HepG2 (cell line): Measurements from ENCODE around the gene DSTN. TPM values are rescaled to one million over a fixed set of nuclear protein-coding genes. Genes with fewer than 3 reads are reported as not detected.

Experiments
- BATF2 ChIP-seq: sonication (generic); formaldehyde crosslinking; IDR thresholded peaks from 2 replicates; pipeline ENCODE4 v1.8.0; 2022; ENCODE audit warnings: mild to moderate bottlenecking, missing genetic modification reagents, moderate library complexity
- CCDC6 ChIP-seq: sonication (generic); formaldehyde crosslinking; IDR thresholded peaks from 2 replicates; pipeline ENCODE4 v1.8.1; 2022; ENCODE audit warnings: mild to moderate bottlenecking, missing genetic modification reagents, moderate library complexity
- GABPB1 ChIP-seq: IDR thresholded peaks from 2 replicates; pipeline ENCODE4 v1.6.1; 2016; ENCODE audit warnings: mild to moderate bottlenecking, missing genetic modification reagents, moderate library complexity, missing compliant biosample characterization
- GFI1 ChIP-seq: sonication (generic); formaldehyde crosslinking; IDR thresholded peaks from 2 replicates; pipeline ENCODE4 v1.5.0; 2020; ENCODE audit warnings: missing genetic modification reagents, mild to moderate bottlenecking, borderline replicate concordance
- MEIS2 ChIP-seq: sonication (generic); formaldehyde crosslinking; IDR thresholded peaks from 2 replicates; pipeline ENCODE4 v1.9.0; 2021; ENCODE audit warnings: mild to moderate bottlenecking, missing genetic modification reagents
- MYNN ChIP-seq: sonication (generic); formaldehyde crosslinking; IDR thresholded peaks from 2 replicates; pipeline ENCODE4 v1.4.0; 2020; ENCODE audit warnings: mild to moderate bottlenecking, low read depth, missing genetic modification reagents
- NFIB ChIP-seq: sonication (generic); formaldehyde crosslinking; IDR thresholded peaks from 2 replicates; pipeline ENCODE4 v1.9.0; 2021; ENCODE audit warnings: missing genetic modification reagents, mild to moderate bottlenecking, borderline replicate concordance
- PBX3 ChIP-seq: sonication (generic); formaldehyde crosslinking; IDR thresholded peaks from 2 replicates; pipeline ENCODE4 v1.8.1; 2023; ENCODE audit warnings: missing genetic modification reagents, inconsistent platforms, borderline replicate concordance
- PHF5A ChIP-seq: IDR thresholded peaks from one replicate; pipeline ENCODE4 v1.6.1; 2018; ENCODE audit warnings: low read depth, missing genetic modification reagents; ENCODE audit not compliant: unreplicated experiment
- RORA ChIP-seq: sonication (generic); formaldehyde crosslinking; IDR thresholded peaks from 2 replicates; pipeline ENCODE4 v1.5.0; 2020; ENCODE audit warnings: mild to moderate bottlenecking, missing genetic modification reagents, moderate library complexity
- SAFB2 ChIP-seq: sonication (generic); formaldehyde crosslinking; IDR thresholded peaks from 2 replicates; pipeline ENCODE4 v1.5.1; 2020; ENCODE audit warnings: missing genetic modification reagents, low read depth, mild to moderate bottlenecking, borderline replicate concordance
- SMC3 ChIP-seq: IDR thresholded peaks from 2 replicates; pipeline ENCODE4 v1.6.1; 2011; ENCODE audit warnings: low read length, improper control_type of control experiment
- SOX13 ChIP-seq, 3 experiments: fragments of 450-650 bp in 1 of 3; sonication (generic) in 1 of 3; formaldehyde crosslinking in 1 of 3; IDR thresholded peaks in 2 of 3; conservative IDR thresholded peaks in 1 of 3; 2 replicates each; pipeline versions ENCODE4 v1.5.0 to v1.6.1; 2016 to 2020; ENCODE audit warnings: antibody characterized with exemption in 1 of 3, mild to moderate bottlenecking in 1 of 3, missing compliant biosample characterization in 1 of 3, missing genetic modification reagents in 1 of 3, moderate library complexity in 1 of 3
- THAP9 ChIP-seq: sonication (generic); formaldehyde crosslinking; IDR thresholded peaks from 2 replicates; pipeline ENCODE4; 2020; ENCODE audit warnings: missing genetic modification reagents, mild to moderate bottlenecking, borderline replicate concordance
- ZMYM2 ChIP-seq: sonication (generic); formaldehyde crosslinking; IDR thresholded peaks from 2 replicates; pipeline ENCODE4 v1.8.0; 2022; ENCODE audit warnings: mild to moderate bottlenecking, missing genetic modification reagents
- ZNF343 ChIP-seq: sonication (generic); formaldehyde crosslinking; IDR thresholded peaks from 2 replicates; pipeline ENCODE4 v1.4.0; 2020; ENCODE audit warnings: mild to moderate bottlenecking, missing genetic modification reagents
- ZNF446 ChIP-seq: sonication (generic); formaldehyde crosslinking; IDR thresholded peaks from 2 replicates; pipeline ENCODE4 v1.5.0; 2020; ENCODE audit warnings: mild to moderate bottlenecking, missing genetic modification reagents
- ZNF513 ChIP-seq: sonication (generic); formaldehyde crosslinking; conservative IDR thresholded peaks from 2 replicates; pipeline ENCODE4 v1.5.0; 2020; ENCODE audit warnings: missing genetic modification reagents
- ZNF543 ChIP-seq: sonication (generic); formaldehyde crosslinking; IDR thresholded peaks from 2 replicates; pipeline ENCODE4 v1.4.0; 2020; ENCODE audit warnings: mild to moderate bottlenecking, missing genetic modification reagents
- ZNF720 ChIP-seq: sonication (generic); formaldehyde crosslinking; IDR thresholded peaks from 2 replicates; pipeline ENCODE4 v1.4.0; 2020; ENCODE audit warnings: missing genetic modification reagents
- ZSCAN30 ChIP-seq: sonication (generic); formaldehyde crosslinking; IDR thresholded peaks from 2 replicates; pipeline ENCODE4 v1.5.0; 2020; ENCODE audit warnings: mild to moderate bottlenecking, missing genetic modification reagents
- polyA plus RNA-seq, 8 experiments: library from polyadenylated mRNA; depleted of rRNA in 3 of 8; stranded (reverse) in 7 of 8; unstranded in 1 of 8; fragments of >200 nt; fragmentation: Illumina TruSeq in 4 of 8; extraction: Trizol in 4 of 8; gene quantifications; 2 replicates each; pipeline versions ENCODE4 v1.2.1 to v1.2.3, GENCODE V29; 2011 to 2016; ENCODE audit warnings: low read depth in 4 of 8, missing spikeins in 1 of 8, mixed read lengths in 1 of 8; ENCODE audit not compliant: insufficient read depth in 1 of 8
- total RNA-seq, 5 experiments: library from RNA; depleted of rRNA; stranded (reverse); fragments of >200 nt; fragmentation: Illumina TruSeq; extraction: Trizol; gene quantifications; 2 replicates each; pipeline ENCODE4 v1.2.3, GENCODE V29; 2016; ENCODE audit warnings: low read depth in 1 of 5
- TF ChIP-seq, protein P1 (sequence below): sonication (generic); formaldehyde crosslinking; IDR thresholded peaks from 2 replicates; pipeline ENCODE4 v1.5.0; 2020; ENCODE audit warnings: missing genetic modification reagents

DSTN gene
- total and polyA plus RNA-seq, 2 of the 13 experiments (the other 11 are each of a cell fraction or from before 2014, with no cell fraction given): 27.6 to 106 TPM

DNA sequence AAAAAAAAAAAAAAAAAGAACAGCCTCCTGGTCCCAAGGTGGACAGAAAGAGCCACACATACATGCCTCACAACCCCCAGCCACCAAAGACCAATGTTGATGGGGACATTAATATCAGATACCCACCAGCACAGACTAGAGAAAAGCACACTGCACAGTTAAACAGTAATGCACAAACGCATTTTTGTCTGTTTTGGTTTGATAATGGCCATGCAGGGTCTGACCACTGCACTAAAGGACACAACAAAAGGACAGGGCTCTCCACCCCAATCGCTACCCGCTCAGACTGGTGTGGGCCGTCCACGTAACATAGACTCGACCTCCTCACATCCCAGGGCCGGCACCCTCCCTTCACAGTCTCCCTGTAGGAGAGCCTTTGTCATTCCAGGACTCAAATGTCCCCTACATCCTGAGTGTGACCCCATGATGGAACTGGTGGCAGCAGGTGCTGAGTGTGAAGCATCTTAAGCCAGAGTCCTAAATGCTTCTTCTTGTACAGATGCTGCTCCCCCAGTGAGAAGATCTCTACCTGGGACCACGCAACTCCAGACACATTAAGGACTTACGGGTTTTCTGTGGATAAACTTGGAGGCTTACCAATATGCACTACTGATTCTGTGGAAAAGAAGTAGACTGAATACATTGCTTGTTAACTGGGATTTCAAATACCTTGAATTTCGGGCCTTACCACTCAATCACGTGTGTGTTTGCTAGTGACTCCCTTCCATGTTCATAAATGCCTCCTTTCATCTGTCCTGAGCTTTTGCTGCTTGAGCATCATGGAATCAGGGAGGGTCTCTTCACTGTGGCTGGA lies 84.2 kb downstream of the DSTN start (continued):
- no peak for TF ChIP-seq MYNN (CRISPR knock-in tag)
- TF ChIP-seq SOX13 (IDR thresholded peaks at IDR 0.05): no peak
- no peak for TF ChIP-seq SOX13 (CRISPR knock-in tag; conservative IDR thresholded peaks at IDR 0.05 in 1 of 2, IDR thresholded peaks at IDR 0.05 in 1 of 2)
- no peak for TF ChIP-seq ZNF343 (CRISPR knock-in tag)
- no peak for TF ChIP-seq PHF5A (CRISPR knock-in tag)
- no peak for TF ChIP-seq SMC3
- TF ChIP-seq BATF2: no peak
- no peak for TF ChIP-seq CCDC6
- TF ChIP-seq ZNF446: no peak
- no peak for TF ChIP-seq SAFB2 (CRISPR knock-in tag)
- TF ChIP-seq GABPB1 (CRISPR knock-in tag): no peak
- no peak for TF ChIP-seq ZMYM2
- no peak; the same call in 1 of the 2 replicates for TF ChIP-seq THAP9
- TF ChIP-seq, protein P1, sequence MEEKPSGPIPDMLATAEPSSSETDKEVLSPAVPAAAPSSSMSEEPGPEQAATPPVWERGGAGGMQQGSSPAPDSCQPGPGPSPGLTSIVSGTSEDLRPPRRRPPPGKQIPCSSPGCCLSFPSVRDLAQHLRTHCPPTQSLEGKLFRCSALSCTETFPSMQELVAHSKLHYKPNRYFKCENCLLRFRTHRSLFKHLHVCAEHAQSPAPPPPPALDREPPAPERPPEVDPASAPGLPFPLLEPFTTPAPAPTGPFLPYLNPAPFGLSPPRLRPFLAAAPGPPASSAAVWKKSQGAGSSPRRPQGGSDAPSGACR: no peak
- no peak for TF ChIP-seq MEIS2 (CRISPR knock-in tag)
- no peak for TF ChIP-seq GFI1
- no peak for TF ChIP-seq ZNF543 (CRISPR knock-in tag)
- TF ChIP-seq ZNF513 (CRISPR knock-in tag): 0 out of 2 replicates have a peak, but pooled peaks have one; percentile 34
- no peak for TF ChIP-seq ZSCAN30 (CRISPR knock-in tag)
- TF ChIP-seq NFIB (CRISPR knock-in tag): no peak
- no peak for TF ChIP-seq ZNF720 (CRISPR knock-in tag)
- no peak for TF ChIP-seq PBX3 (CRISPR knock-in tag)
- TF ChIP-seq RORA: no peak
